Astrocyte (in vitro differentiated cells and primary cell): Measurements from ENCODE around the gene PLEKHG5. TPM values are rescaled to one million over a fixed set of nuclear protein-coding genes. Genes with fewer than 3 reads are reported as not detected.
A peak's percentile ranks its signal among the peaks of the same experiment; 100 is the strongest.

Experiments
- DNase-seq: peaks from one replicate; pipeline ENCODE4 v3.0.0-alpha.2; 2010; ENCODE audit warnings: low read depth
- FAIRE-seq: peaks from 2 replicates; lab custom pipeline; 2011; peaks lifted over from hg19 to GRCh38; lab: Jason Lieb, UNC
- H2AFZ ChIP-seq: 2 replicates; pipeline ENCODE4 v1.6.0; 2012; ENCODE audit warnings: low read depth, low read length, inconsistent platforms
- H3K27ac ChIP-seq: 2 replicates; pipeline ENCODE4 v1.5.1; 2011; ENCODE audit warnings: low read depth, low read length, inconsistent platforms
- H3K27me3 ChIP-seq: 2 replicates; pipeline ENCODE4 v1.6.0; 2011; ENCODE audit warnings: low read length, inconsistent platforms; ENCODE audit not compliant: insufficient read depth
- H3K36me3 ChIP-seq: 2 replicates; pipeline ENCODE4 v1.5.1; 2011; ENCODE audit warnings: low read length, inconsistent platforms; ENCODE audit not compliant: insufficient read depth
- H3K4me1 ChIP-seq: 2 replicates; pipeline ENCODE4 v1.5.1; 2011; ENCODE audit warnings: low read length, inconsistent platforms; ENCODE audit not compliant: insufficient read depth
- H3K4me2 ChIP-seq: 2 replicates; pipeline ENCODE4 v1.6.0; 2012; ENCODE audit warnings: low read length, inconsistent platforms
- H3K4me3 ChIP-seq: 2 replicates; pipeline ENCODE4 v1.5.1; 2011; ENCODE audit warnings: low read depth, mild to moderate bottlenecking, low read length, inconsistent platforms; ENCODE audit not compliant: insufficient read depth
- H3K79me2 ChIP-seq: 2 replicates; pipeline ENCODE4 v1.6.0; 2012; ENCODE audit warnings: mild to moderate bottlenecking, low read length, inconsistent platforms; ENCODE audit not compliant: insufficient read depth
- H3K9ac ChIP-seq: 2 replicates; pipeline ENCODE4 v1.6.0; 2012; ENCODE audit warnings: mild to moderate bottlenecking, low read length, inconsistent platforms
- H3K9me3 ChIP-seq: 2 replicates; pipeline ENCODE4 v1.5.1; 2012; ENCODE audit warnings: low read depth, mild to moderate bottlenecking, low read length, inconsistent platforms; ENCODE audit not compliant: insufficient read depth
- H4K20me1 ChIP-seq: 2 replicates; pipeline ENCODE4 v1.6.0; 2012; ENCODE audit warnings: low read length, inconsistent platforms; ENCODE audit not compliant: insufficient read depth
- H3K27ac Mint-ChIP-seq: one replicate; pipeline ENCODE4 v1.8.0; 2021; ENCODE audit warnings: mild to moderate bottlenecking, mixed read lengths; ENCODE audit not compliant: unreplicated experiment
- H3K27me3 Mint-ChIP-seq: one replicate; pipeline ENCODE4 v1.8.0; 2021; ENCODE audit warnings: low read depth, mixed read lengths; ENCODE audit not compliant: unreplicated experiment
- H3K36me3 Mint-ChIP-seq: one replicate; pipeline ENCODE4 v1.8.0; 2021; ENCODE audit warnings: low read depth, mixed read lengths; ENCODE audit not compliant: unreplicated experiment
- H3K4me1 Mint-ChIP-seq: one replicate; pipeline ENCODE4 v1.8.0; 2021; ENCODE audit warnings: low read depth, mixed read lengths; ENCODE audit not compliant: unreplicated experiment
- H3K4me3 Mint-ChIP-seq: one replicate; pipeline ENCODE4 v1.8.0; 2021; ENCODE audit warnings: mild to moderate bottlenecking, moderate library complexity, mixed read lengths; ENCODE audit not compliant: unreplicated experiment
- H3K9me3 Mint-ChIP-seq: one replicate; pipeline ENCODE4 v1.8.0; 2021; ENCODE audit warnings: mild to moderate bottlenecking, mixed read lengths; ENCODE audit not compliant: unreplicated experiment
- EZH2 ChIP-seq: IDR thresholded peaks from 2 replicates; pipeline ENCODE4 v1.6.1; 2012; ENCODE audit warnings: mild to moderate bottlenecking, low read length, inconsistent platforms; ENCODE audit not compliant: insufficient read depth
- total RNA-seq: library from RNA; stranded (reverse); gene quantifications from 2 replicates; pipeline ENCODE4 v1.2.1, GENCODE V29; 2021
- TF ChIP-seq, protein P1 (sequence below): IDR thresholded peaks from 2 replicates; pipeline ENCODE4 v1.5.1; 2011; ENCODE audit warnings: low read depth, mild to moderate bottlenecking, inconsistent platforms, low read length, moderate library complexity; ENCODE audit not compliant: insufficient read depth

Gene PLEKHG5
- total RNA-seq, 1 donor from 2014 or later: 25.1 TPM

DNA sequence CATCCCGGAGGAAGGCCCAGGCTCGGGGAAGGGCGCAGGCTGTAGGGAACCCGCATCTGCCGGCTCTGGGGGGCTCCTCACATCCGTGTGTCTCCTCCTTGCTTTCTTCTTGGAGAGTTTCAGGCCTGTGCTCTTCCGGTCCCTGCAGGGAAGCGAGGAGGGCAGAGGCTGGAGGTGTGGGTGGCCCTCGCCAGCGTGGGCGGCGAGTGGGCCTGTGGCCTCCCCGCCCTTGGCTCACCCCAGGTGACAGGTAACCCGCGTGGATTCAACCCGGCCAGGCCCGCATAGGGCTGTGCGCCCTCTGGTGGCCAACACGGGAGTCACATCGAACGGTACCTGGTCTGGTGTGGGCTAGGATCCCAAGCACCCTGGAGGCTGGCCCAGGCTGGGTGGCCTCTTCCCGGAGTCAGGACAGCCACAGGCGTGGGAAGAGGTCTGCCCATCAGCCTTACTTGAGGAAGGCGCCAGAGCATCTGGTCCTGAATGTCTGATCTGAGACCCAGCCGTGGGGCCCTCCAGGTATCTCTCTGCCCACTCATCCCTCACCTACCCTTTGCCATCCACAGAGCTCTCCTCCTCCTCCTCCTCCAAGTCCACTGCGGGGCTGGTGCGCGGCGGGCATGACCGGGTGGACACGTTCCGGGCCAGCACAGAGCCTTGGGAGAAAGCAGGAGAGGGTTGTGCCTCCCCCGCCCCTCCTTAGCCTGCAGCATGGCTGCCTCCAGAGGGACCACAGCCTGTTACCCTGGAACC lies 15.9 kb downstream of the PLEKHG5 start:
- TF ChIP-seq EZH2: no peak
- TF ChIP-seq, protein P1, sequence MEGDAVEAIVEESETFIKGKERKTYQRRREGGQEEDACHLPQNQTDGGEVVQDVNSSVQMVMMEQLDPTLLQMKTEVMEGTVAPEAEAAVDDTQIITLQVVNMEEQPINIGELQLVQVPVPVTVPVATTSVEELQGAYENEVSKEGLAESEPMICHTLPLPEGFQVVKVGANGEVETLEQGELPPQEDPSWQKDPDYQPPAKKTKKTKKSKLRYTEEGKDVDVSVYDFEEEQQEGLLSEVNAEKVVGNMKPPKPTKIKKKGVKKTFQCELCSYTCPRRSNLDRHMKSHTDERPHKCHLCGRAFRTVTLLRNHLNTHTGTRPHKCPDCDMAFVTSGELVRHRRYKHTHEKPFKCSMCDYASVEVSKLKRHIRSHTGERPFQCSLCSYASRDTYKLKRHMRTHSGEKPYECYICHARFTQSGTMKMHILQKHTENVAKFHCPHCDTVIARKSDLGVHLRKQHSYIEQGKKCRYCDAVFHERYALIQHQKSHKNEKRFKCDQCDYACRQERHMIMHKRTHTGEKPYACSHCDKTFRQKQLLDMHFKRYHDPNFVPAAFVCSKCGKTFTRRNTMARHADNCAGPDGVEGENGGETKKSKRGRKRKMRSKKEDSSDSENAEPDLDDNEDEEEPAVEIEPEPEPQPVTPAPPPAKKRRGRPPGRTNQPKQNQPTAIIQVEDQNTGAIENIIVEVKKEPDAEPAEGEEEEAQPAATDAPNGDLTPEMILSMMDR: peak; percentile 54
- Mint-ChIP-seq H3K4me1 (peaks cover 4% of the 10 kb centered on the region), H3K9me3 (no peaks in the 10 kb centered on the region), H3K36me3 (peaks cover 13% of the 10 kb centered on the region), H3K4me3 (no peak overlapping the region), H3K27ac (no peak overlapping the region), H3K27me3 (peaks cover 2% of the 10 kb centered on the region)
- FAIRE-seq (no peak), DNase-seq (no peak)
- Histone ChIP-seq H3K4me3 (no peak overlapping the region), H2AFZ (no peak overlapping the region), H3K9me3 (no peaks in the 10 kb centered on the region), H3K4me1 (no peaks in the 10 kb centered on the region), H4K20me1 (peaks cover 35% of the 10 kb centered on the region), H3K27me3 (no peaks in the 10 kb centered on the region), H3K79me2 (no peaks in the 10 kb centered on the region), H3K9ac (no peak overlapping the region), H3K27ac (no peak overlapping the region), H3K36me3 (no peaks in the 10 kb centered on the region), H3K4me2 (no peak overlapping the region)

DNA sequence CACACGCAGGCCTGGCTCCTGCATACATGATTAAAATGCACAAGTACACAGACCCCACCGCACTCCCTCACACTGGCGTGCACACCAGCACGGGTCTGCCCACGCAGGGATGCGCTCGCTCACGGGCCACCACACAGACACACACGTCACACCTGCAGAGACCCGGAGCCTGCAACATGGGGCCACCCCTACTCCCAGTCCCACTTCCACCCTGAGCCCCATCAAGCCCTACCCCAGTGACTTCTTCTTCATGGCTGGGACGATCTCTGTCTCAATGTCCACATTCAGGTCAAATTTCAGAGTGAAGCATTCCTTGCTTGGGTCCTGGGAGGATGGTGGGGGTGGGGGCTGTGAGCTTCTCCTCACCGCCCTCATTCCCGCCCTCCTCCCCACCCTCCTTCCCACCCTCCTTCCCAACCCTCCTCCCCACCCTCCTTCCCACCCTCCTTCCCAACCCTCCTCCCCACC lies 16.6 kb downstream of the PLEKHG5 start:
- Histone ChIP-seq H3K4me3 (no peak overlapping the region), H4K20me1 (peaks cover 41% of the 10 kb centered on the region), H3K79me2 (no peaks in the 10 kb centered on the region), H3K9me3 (no peaks in the 10 kb centered on the region), H3K4me2 (no peak overlapping the region), H3K4me1 (no peaks in the 10 kb centered on the region), H3K9ac (no peak overlapping the region), H3K27ac (no peak overlapping the region), H3K27me3 (no peaks in the 10 kb centered on the region), H3K36me3 (no peaks in the 10 kb centered on the region), H2AFZ (no peak overlapping the region)
- FAIRE-seq (no peak), DNase-seq (no peak)
- Mint-ChIP-seq H3K27me3 (peaks cover 2% of the 10 kb centered on the region), H3K9me3 (no peaks in the 10 kb centered on the region), H3K4me3 (no peak overlapping the region), H3K4me1 (peaks cover 4% of the 10 kb centered on the region), H3K36me3 (peaks cover 17% of the 10 kb centered on the region), H3K27ac (no peak overlapping the region)
- no peak for TF ChIP-seq EZH2
- TF ChIP-seq, protein P1: no peak
